HG02943 (cell line): ENCODE measurements around the gene COP1.

Source experiments
- ATAC-seq: cut with Tn5 transposase; IDR thresholded peaks from one replicate; pipeline ENCODE4 v1.9.1; 2021; ENCODE audit warnings: mild to moderate bottlenecking, low read depth, moderate library complexity; ENCODE audit not compliant: unreplicated experiment

The COP1 gene

DNA sequence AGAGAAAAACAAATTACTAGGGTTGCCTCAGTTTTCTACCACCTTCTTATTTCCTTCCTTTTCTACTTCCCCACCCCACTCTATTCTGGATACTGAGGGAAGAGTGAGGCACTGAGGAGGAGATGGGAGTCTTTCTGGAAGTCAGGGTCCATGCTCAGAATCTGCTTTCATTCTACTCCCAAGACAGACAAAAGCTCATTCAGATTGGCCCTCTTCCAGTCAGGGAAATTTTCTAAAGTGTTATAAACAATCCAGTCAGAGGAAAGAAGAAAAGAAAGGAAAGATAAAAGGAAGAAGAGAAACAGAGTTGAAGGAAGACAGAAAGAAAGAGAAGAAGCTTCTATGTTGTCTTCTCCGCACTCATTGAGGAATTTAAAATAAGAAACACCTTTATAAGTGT lies 228.6 kb downstream of the COP1 start:
- ATAC-seq: no peak

- ATAC-seq: no peak
Measured at GRCh38 chr1:175976865-175977642, 230.0 kb downstream of the COP1 start.

DNA sequence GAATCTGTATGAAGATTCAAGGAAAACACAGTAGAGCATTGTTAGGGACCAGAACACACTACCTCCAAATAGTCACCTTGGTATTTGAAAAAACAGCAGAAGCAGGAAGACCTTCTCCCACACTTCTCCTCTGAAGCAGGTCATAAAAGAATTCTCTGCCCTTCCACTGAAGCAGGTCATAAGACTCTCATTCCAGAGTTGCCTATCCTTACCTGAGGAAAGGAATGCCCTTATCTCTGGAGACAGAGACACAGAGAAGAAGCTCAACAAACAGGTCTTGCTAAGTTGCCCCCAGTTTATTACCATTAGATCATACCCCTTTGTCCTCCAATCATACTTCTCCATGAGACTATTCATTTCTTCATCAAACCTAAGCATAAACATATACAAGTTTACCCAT lies 237.9 kb downstream of the COP1 start:
- ATAC-seq: no peak

DNA sequence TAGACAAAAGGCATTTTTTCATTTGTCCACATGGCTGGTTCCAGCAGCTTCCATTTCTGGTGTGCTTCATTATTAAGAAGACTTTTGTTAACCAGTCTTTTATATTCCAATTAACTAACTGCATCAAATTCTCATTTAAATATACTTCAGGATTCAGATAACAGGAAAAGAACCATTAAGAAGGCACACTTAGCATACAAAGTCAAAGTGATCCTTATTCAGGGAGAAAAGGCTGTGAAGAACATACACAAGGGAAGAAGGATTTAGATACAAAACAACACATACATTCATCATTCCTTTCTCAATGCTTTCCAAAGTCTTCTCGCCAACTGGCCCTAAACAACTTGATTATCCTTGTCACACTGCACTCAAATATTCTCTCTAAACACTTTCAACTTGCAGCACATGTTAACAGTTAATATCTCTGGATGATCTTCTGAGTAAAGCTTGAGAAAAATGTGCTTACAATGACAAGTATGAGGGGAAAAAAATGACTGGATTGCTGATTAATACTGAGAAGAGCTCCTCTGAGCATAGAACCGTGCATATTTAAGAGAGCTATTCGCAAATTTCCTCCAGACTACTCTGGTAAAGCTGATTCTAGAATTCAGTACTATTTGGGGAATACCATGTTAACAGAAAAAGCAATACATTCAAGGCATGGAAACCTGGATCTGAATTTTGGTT lies 238.5 kb downstream of the COP1 start:
- no peak for ATAC-seq

- no peak for ATAC-seq
Measured at GRCh38 chr1:175963740-175964139, 243.3 kb downstream of the COP1 start.

DNA sequence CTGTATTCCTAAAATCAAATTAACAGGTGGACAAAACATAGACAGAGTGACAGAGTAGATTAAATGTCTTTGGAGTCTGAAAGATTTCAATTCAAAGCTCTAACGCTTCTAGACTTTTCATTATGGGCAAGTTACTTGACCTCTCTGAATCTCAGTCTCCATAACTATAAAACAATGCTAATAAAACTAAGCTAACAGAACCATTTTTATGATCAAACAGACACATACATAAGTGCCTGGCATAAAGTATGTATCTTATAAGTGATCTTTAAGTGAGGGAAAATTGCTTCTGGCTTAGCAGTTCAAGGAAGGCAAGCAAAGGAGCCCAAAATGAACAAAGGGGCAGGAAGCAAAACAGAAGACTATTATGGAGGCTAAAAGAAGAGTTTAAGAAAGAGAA lies 246.9 kb downstream of the COP1 start:
- no peak for ATAC-seq

- no peak for ATAC-seq
Measured at GRCh38 chr1:175951627-175952026, 255.5 kb downstream of the COP1 start.

DNA sequence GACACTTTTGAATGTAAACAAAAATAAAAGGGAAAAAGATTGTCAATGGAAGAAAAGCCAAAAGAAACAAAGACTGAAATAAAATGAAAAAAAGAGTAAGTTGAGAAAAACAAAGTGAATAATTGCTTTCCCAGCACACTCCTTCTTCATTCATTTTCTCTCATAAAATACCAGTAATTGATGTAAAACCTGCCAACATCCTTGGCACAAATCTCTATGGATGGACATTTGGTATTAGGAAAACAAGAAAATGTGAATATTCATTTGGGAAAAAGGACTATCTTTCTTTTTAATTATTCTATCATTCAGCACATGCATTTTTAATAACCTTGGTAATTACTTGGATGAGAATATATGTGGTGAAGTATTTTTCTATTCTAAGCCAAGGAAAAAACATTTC lies 259.3 kb downstream of the COP1 start:
- no peak for ATAC-seq

DNA sequence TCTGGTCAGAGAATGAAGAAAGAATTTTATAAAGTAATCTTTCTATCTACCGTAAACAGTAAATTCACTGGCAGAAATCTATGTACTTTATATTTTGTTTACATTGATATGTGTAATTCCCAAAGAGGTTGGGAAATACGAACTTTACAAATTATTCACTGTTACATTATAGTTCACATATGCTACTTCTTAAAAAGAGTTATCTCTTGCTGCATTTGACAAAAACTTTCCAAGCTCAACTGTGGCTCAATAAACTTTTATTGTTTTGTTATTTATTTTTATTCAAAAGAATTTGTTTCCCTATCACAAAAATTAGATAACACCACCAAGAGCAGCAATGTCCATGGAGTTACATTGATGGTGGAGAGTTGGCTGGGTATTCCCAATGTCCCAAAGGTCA lies 262.5 kb downstream of the COP1 start:
- ATAC-seq: no peak

GRCh38 chr1:175941164-175941563 lies 265.9 kb downstream of the COP1 start:
- ATAC-seq: no peak

- no peak for ATAC-seq
Measured at GRCh38 chr1:175936736-175937135, 270.4 kb downstream of the COP1 start.

DNA sequence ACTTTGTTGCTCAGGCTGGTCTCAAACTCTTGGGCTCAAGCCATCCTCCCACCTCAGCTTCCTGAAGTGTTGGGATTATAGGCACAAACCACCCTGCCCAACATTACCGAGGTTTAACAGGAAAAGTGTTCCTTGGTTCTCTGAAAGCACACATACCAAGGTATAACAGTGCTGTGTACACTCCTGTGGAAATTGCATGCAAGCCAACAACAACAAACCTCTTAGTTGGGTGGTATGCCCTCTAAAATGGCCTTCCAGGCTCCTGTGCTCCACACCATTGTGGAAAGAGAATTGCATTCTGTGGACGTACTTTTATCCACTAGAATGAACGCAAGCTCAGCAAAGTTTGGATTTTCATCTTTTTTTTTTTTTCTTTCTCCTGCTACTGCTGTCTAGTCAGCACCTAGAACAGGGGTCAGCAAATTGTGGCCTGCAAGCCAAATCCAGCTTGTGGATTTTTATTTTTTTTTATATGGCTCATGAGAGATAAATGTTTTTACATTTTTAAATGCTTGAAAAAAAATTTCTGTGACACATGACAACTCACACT lies 271.4 kb downstream of the COP1 start:
- no peak for ATAC-seq

GRCh38 chr1:175935166-175935565 lies 271.9 kb downstream of the COP1 start:
- no peak for ATAC-seq

DNA sequence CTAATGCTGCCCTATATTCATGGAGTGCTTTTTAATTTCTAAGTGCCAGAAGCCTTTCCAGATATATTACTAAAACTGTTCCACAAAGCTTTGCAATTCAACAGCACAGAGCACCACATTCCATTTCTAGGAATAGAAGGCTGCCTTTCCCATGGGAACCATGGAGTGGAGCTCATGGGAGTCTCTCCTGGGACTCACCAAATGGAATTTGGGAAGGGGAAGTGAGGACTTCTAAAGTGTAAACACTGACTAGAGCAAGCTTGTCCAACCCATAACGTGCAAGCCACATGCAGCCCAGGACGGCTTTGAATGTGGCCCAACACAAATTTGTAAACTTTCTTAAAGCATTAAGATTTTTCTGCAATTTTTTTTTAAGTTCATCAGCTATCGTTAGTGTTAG lies 273.3 kb downstream of the COP1 start:
- ATAC-seq: no peak

DNA sequence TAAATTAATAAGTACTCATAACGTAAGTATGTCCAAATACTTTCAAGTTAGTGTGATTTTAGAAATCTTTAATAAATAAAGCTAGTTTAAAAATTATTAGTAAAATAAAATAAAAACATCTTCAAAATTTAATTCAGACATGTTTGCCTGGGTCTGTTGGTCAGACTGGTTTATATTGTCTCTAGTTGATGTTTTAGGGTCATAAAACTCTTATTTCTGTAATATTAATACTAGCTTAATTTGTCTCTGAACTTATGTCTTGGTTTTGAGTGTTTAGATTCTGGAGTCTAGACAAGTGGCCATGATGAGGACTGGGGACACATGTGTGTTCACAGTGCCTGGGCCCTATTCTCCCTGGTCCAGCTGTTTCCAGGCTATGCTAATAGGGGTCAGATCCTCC lies 279.1 kb downstream of the COP1 start:
- ATAC-seq: no peak

DNA sequence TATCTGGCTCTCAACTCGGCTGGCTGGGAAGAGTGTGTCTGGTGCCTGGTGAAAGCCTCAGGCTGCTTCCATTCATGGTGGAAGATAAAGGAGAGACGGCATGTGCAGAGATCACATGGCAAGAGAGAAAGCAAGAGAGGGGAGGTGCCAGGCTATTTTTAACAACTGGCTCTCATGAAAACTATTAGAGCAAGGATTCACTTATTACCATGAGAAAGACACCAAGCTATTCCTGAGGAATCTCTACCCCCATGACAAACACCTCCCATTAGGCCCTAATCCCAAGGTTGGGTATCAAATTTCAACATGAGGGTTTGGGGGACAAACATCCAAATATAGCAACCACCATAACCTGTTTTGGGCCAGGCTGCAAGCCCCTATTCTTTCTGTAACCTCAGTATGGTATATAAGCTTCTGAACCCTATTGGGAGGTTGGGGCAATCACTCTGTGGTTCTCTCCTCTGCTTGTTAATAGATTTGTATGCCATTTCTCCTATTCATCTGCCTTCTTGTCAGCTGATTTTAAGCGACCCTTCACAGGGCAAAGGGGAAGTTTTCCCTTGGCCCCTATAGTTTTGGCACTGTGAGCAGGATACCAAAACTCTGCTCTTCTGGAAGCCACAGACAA lies 284.7 kb downstream of the COP1 start:
- ATAC-seq: no peak

- ATAC-seq: no peak
Measured at GRCh38 chr1:175920381-175920780, 286.7 kb downstream of the COP1 start.

DNA sequence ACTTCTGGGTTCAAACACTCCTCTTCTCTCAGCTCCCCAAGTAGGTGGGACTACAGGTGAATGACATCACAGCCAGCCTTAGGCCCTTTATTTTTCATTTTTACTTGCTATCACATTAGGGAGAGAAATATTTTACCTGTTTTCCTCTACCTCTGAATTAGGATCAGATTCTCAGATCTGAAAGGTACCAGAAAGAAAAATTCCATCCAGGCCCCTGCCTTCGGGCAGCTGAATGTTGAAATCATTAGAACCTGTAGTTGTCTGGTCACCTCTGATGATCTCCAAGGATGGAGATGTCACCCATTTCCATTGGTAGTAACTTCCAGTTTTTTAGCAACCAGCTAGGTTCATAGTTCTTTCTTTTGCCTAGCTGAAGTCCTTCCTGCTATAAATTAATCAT lies 288.1 kb downstream of the COP1 start:
- ATAC-seq: no peak

DNA sequence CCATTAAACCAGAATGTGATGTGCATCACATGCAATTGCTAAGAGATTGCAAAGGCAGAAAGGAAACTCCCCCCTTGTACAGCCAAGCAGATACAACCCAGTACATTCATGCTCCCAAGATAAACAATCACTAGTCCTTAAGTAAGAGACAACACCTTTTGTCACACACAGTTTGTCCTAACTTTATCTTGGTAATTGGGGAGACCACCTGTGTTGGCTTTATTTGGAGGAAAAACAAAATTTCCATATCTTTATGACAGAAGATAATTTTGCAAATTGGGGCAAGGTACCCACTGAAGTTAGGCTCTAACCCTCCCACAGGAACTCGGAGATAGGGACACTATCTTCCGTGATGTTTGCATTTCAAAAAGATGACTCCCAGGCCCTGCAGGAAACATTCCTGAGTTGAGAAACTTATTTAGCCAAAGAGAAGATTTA lies 288.7 kb downstream of the COP1 start:
- no peak for ATAC-seq

GRCh38 chr1:175914115-175914514 lies 293.0 kb downstream of the COP1 start:
- no peak for ATAC-seq

GRCh38 chr1:175911138-175911537 lies 295.9 kb downstream of the COP1 start:
- no peak for ATAC-seq
